HepG2 (cell line): ENCODE measurements around the gene GPR179. TPM values are rescaled to one million over a fixed set of nuclear protein-coding genes. Genes with fewer than 3 reads are reported as not detected.

ENCODE experiments used
- ATAC-seq: fragments of 200-7000 bp; cut with Tn5 transposase; 3 replicates; pipeline ENCODE4 v1.9.1; 2020; ENCODE audit warnings: mild to moderate bottlenecking, moderate library complexity
- BruUV-seq: library from RNA; stranded (reverse); fragments of 400-500 nt; replicated peaks from 2 replicates; lab custom pipeline; 2021; lab: Mats Ljungman, UMichigan
- CTCF ChIA-PET: fragments of 300-600 bp; formaldehyde crosslinking; extraction: SDS; loops from one replicate; lab custom pipeline; 2021; ENCODE audit warnings: low total read pairs, inconsistent platforms, low intra/inter-chr PET ratio; lab: Yijun Ruan, JAX
- POLR2A ChIA-PET: fragments of 350-600 bp; sonication (Branson Sonifier 250); formaldehyde crosslinking; loops from one replicate; lab custom pipeline; 2020; ENCODE audit warnings: antibody characterized with exemption, inconsistent platforms; lab: Yijun Ruan, JAX
- DNase-seq: peaks from one replicate; pipeline ENCODE4 v3.0.0-alpha.2; 2015; ENCODE audit warnings: low spot score
- FAIRE-seq: peaks from 3 replicates; lab custom pipeline; 2011; peaks lifted over from hg19 to GRCh38; lab: Jason Lieb, UNC
- H2AFZ ChIP-seq: one replicate; pipeline ENCODE4 v1.6.1; 2011; ENCODE audit warnings: low read length, inconsistent platforms
- H3K27ac ChIP-seq: fragments of 300-600 bp; 3 replicates; pipeline ENCODE4 v1.8.0; 2011; ENCODE audit warnings: mixed run types, mild to moderate bottlenecking, mixed read lengths, low read length, inconsistent platforms; ENCODE audit not compliant: insufficient read depth; ENCODE audit errors: extremely low read length
- H3K27me3 ChIP-seq, 2 experiments: fragments of 200-600 bp in 1 of 2; 2 replicates in 1 of 2; 3 replicates in 1 of 2; pipeline versions ENCODE4 v1.6.0 to v1.8.0; 2011; ENCODE audit warnings: low read length in 2 of 2, mild to moderate bottlenecking in 2 of 2, moderate library complexity in 2 of 2, inconsistent platforms in 1 of 2; ENCODE audit not compliant: insufficient read depth in 2 of 2, control insufficient read depth in 1 of 2
- H3K36me3 ChIP-seq, 2 experiments: fragments of 200-600 bp in 1 of 2; replicated peaks in 1 of 2; 2 replicates in 1 of 2; 3 replicates in 1 of 2; pipeline versions ENCODE4 v1.5.1 to v1.8.0; 2011; ENCODE audit warnings: low read length in 2 of 2, inconsistent platforms in 1 of 2; ENCODE audit not compliant: insufficient read depth in 2 of 2, control insufficient read depth in 1 of 2
- H3K4me1 ChIP-seq: 2 replicates; pipeline ENCODE4 v1.5.1; 2012; ENCODE audit warnings: low read length, inconsistent platforms; ENCODE audit not compliant: insufficient read depth
- H3K4me2 ChIP-seq: 2 replicates; pipeline ENCODE4 v1.6.0; 2011; ENCODE audit warnings: low read depth, low read length, inconsistent platforms
- H3K4me3 ChIP-seq, 3 experiments: fragments of 200-600 bp in 1 of 3; sonication (generic), shearing (Covaris generic) in 1 of 3; replicated peaks in 1 of 3; 2 replicates each; pipeline ENCODE4 v1.5.1; 2011 to 2016; ENCODE audit warnings: low read length in 3 of 3, inconsistent platforms in 2 of 3, low read depth in 2 of 3, mild to moderate bottlenecking in 2 of 3, control low read depth in 1 of 3, mixed read lengths in 1 of 3; ENCODE audit not compliant: insufficient read depth in 1 of 3
- H3K79me2 ChIP-seq: one replicate; pipeline ENCODE4 v1.6.1; 2011; ENCODE audit warnings: low read length, inconsistent platforms; ENCODE audit not compliant: insufficient read depth
- H3K9ac ChIP-seq: 2 replicates; pipeline ENCODE4 v1.6.0; 2011; ENCODE audit warnings: mild to moderate bottlenecking, low read depth, low read length, inconsistent platforms; ENCODE audit not compliant: insufficient read depth
- H3K9me3 ChIP-seq: 2 replicates; pipeline ENCODE4 v1.5.1; 2012; ENCODE audit warnings: mild to moderate bottlenecking, low read length
- H4K20me1 ChIP-seq: 2 replicates; pipeline ENCODE4 v1.6.0; 2011; ENCODE audit warnings: inconsistent platforms, mild to moderate bottlenecking, low read length, moderate library complexity; ENCODE audit not compliant: insufficient read depth
- CERS6 ChIP-seq: sonication (generic); formaldehyde crosslinking; IDR thresholded peaks from 2 replicates; pipeline ENCODE4 v1.5.0; 2020; ENCODE audit warnings: missing genetic modification reagents
- DRAP1 ChIP-seq: IDR thresholded peaks from 2 replicates; pipeline ENCODE4 v1.6.1; 2016; ENCODE audit warnings: missing genetic modification reagents, missing compliant biosample characterization
- EED ChIP-seq: sonication (generic); formaldehyde crosslinking; IDR thresholded peaks from 2 replicates; pipeline ENCODE4 v1.5.0; 2020; ENCODE audit warnings: mild to moderate bottlenecking, missing genetic modification reagents
- HHEX ChIP-seq: IDR thresholded peaks from 2 replicates; pipeline ENCODE4 v1.6.1; 2016; ENCODE audit warnings: control low read depth
- HNRNPK ChIP-seq: fragments of 200-400 bp; formaldehyde crosslinking; IDR thresholded peaks from 2 replicates; pipeline ENCODE4 v1.6.1; 2018; ENCODE audit warnings: low read length, low read depth, moderate library complexity, mild to moderate bottlenecking; ENCODE audit not compliant: poor library complexity, severe bottlenecking
- IKZF1 ChIP-seq: fragments of 450-650 bp; IDR thresholded peaks from 2 replicates; pipeline ENCODE4 v1.7.1; 2016
- KAT8 ChIP-seq: IDR thresholded peaks from 2 replicates; pipeline ENCODE4 v1.6.1; 2016; ENCODE audit warnings: missing genetic modification reagents, missing compliant biosample characterization
- MED8 ChIP-seq: sonication (generic); formaldehyde crosslinking; IDR thresholded peaks from 2 replicates; pipeline ENCODE4 v1.8.1; 2023; ENCODE audit warnings: mild to moderate bottlenecking, missing genetic modification reagents; ENCODE audit not compliant: insufficient replicate concordance
- POGZ ChIP-seq: sonication (generic); formaldehyde crosslinking; IDR thresholded peaks from 2 replicates; pipeline ENCODE4 v1.4.0; 2020; ENCODE audit warnings: mild to moderate bottlenecking, missing genetic modification reagents
- RBFOX2 ChIP-seq: fragments of 200-400 bp; formaldehyde crosslinking; IDR thresholded peaks from 2 replicates; pipeline ENCODE4 v1.6.1; 2017; ENCODE audit warnings: low read depth, mild to moderate bottlenecking, low read length
- SALL2 ChIP-seq: sonication (generic); formaldehyde crosslinking; IDR thresholded peaks from 2 replicates; pipeline ENCODE4 v1.8.1; 2023; ENCODE audit warnings: mild to moderate bottlenecking, missing genetic modification reagents, inconsistent platforms
- SMAD3 ChIP-seq: sonication (generic); formaldehyde crosslinking; IDR thresholded peaks from 2 replicates; pipeline ENCODE4 v1.4.0; 2020; ENCODE audit warnings: missing genetic modification reagents
- TSC22D2 ChIP-seq: sonication (generic); formaldehyde crosslinking; IDR thresholded peaks from 2 replicates; pipeline ENCODE4 v1.5.1; 2020; ENCODE audit warnings: missing genetic modification reagents, mild to moderate bottlenecking, borderline replicate concordance
- ZNF432 ChIP-seq: sonication (generic); formaldehyde crosslinking; IDR thresholded peaks from 2 replicates; pipeline ENCODE4 v1.5.0; 2020; ENCODE audit warnings: missing genetic modification reagents, mild to moderate bottlenecking, borderline replicate concordance
- ZNF543 ChIP-seq: sonication (generic); formaldehyde crosslinking; IDR thresholded peaks from 2 replicates; pipeline ENCODE4 v1.4.0; 2020; ENCODE audit warnings: mild to moderate bottlenecking, missing genetic modification reagents
- ZNF878 ChIP-seq: sonication (generic); formaldehyde crosslinking; IDR thresholded peaks from 2 replicates; pipeline ENCODE4 v1.8.1; 2023; ENCODE audit warnings: mild to moderate bottlenecking, missing genetic modification reagents, moderate library complexity
- ZSCAN9 ChIP-seq: IDR thresholded peaks from 2 replicates; pipeline ENCODE4 v1.6.1; 2016; ENCODE audit warnings: borderline replicate concordance
- WGBS: methylation state at CpG from one replicate; pipeline ENCODE4 v1.1.6; 2017; ENCODE audit warnings: low lambda C conversion rate; 5-methylcytosine and 5-hydroxymethylcytosine counted together
- in situ Hi-C: cut with HindIII; loops from 2 replicates; pipeline ENCODE4 v1.10.0; 2017; ENCODE audit warnings: low pct_unique_long_range_greater_than_20kb; ENCODE audit not compliant: extremely low pct_ligation_motif_present
- intact Hi-C: fragments of 100-400 bp; cut with micrococcal nuclease; formaldehyde crosslinking; loops from one replicate; pipeline ENCODE4 v1.10.0; 2022; ENCODE audit not compliant: unreplicated experiment
- polyA plus RNA-seq, 8 experiments: library from polyadenylated mRNA; depleted of rRNA in 3 of 8; stranded (reverse) in 7 of 8; unstranded in 1 of 8; fragments of >200 nt; fragmentation: Illumina TruSeq in 4 of 8; extraction: Trizol in 4 of 8; gene quantifications; 2 replicates each; pipeline versions ENCODE4 v1.2.1 to v1.2.3, GENCODE V29; 2011 to 2016; ENCODE audit warnings: low read depth in 4 of 8, missing spikeins in 1 of 8, mixed read lengths in 1 of 8; ENCODE audit not compliant: insufficient read depth in 1 of 8
- total RNA-seq, 5 experiments: library from RNA; depleted of rRNA; stranded (reverse); fragments of >200 nt; fragmentation: Illumina TruSeq; extraction: Trizol; gene quantifications; 2 replicates each; pipeline ENCODE4 v1.2.3, GENCODE V29; 2016; ENCODE audit warnings: low read depth in 1 of 5
- TF ChIP-seq, protein P1 (sequence below): sonication (generic); formaldehyde crosslinking; IDR thresholded peaks from 2 replicates; pipeline ENCODE4 v1.5.0; 2020; ENCODE audit warnings: mild to moderate bottlenecking, missing genetic modification reagents, borderline replicate concordance

GPR179 gene
- total and polyA plus RNA-seq, 2 of the 13 experiments (the other 11 are each of a cell fraction or from before 2014, with no cell fraction given), result 0.03 TPM; not detected in 1

DNA sequence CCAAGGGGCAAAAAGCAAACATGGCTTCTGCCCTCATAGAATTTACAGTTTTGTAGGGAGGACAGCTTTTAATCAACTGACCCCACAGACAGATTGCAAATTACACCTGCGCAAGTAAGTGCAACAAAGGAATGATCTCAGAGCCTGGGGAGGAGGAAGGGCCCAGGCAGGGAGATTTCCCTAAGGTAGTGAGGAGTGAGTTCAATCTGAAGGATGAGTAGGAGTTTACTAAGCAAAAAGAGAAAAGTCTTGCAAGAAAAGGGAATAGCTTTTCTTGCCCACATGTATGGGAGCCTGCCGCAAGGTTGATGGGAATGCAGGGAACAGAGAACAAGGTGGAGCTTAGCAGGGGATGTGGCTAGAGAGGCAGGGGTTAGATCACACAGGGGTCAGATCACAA is 6.3 kb upstream of the GPR179 start (continued):
- no peak for TF ChIP-seq SALL2 (CRISPR knock-in tag)

- POLR2A ChIA-PET, result interaction anchor here (0.6 to 6.8 kb wide), 7 partner anchors 10 to 308 kb away, joined by 3 to 158 read pairs (median 3); partner anchors contain the start of gene MRPL45
- no peak overlapping the region for H3K9ac ChIP-seq
- 15% methylated on average over 8 of the region's 8 CpGs for WGBS
- H3K27ac ChIP-seq, result no peak overlapping the region
- H2AFZ ChIP-seq, result no peak overlapping the region
- H3K4me3 ChIP-seq, result no peak overlapping the region
- no peaks in the 10 kb centered on the region for H3K36me3 ChIP-seq
- H3K79me2 ChIP-seq, result peaks cover 19% of the 10 kb centered on the region
- H3K4me1 ChIP-seq, result peaks cover 46% of the 10 kb centered on the region
- H3K9me3 ChIP-seq, result no peaks in the 10 kb centered on the region
- H3K27me3 ChIP-seq, result no peaks in the 10 kb centered on the region; a peak in 2 of 5 replicates
- no peak overlapping the region for H3K4me2 ChIP-seq
- in situ Hi-C loops, result loop anchor here (5.0 kb wide), 1 partner anchor 63 kb away; no protein-coding TSS in a partner anchor
- intact Hi-C loops, result loop anchor here (1.0 to 5.0 kb wide), 3 partner anchors 32 to 138 kb away; no protein-coding TSS in a partner anchor
- BruUV-seq, result no TSS peak
- FAIRE-seq (no peak), ATAC-seq (peak; percentile 52), DNase-seq (peak; percentile 82)
- peaks cover 11% of the 10 kb centered on the region; the same call in 1 of the 2 replicates for H4K20me1 ChIP-seq
- CTCF ChIA-PET, result interaction anchor here (1.0 to 4.0 kb wide), 3 partner anchors 15 to 135 kb away, joined by 3 to 51 read pairs (median 4); no protein-coding TSS in a partner anchor
- TF ChIP-seq, protein P1, sequence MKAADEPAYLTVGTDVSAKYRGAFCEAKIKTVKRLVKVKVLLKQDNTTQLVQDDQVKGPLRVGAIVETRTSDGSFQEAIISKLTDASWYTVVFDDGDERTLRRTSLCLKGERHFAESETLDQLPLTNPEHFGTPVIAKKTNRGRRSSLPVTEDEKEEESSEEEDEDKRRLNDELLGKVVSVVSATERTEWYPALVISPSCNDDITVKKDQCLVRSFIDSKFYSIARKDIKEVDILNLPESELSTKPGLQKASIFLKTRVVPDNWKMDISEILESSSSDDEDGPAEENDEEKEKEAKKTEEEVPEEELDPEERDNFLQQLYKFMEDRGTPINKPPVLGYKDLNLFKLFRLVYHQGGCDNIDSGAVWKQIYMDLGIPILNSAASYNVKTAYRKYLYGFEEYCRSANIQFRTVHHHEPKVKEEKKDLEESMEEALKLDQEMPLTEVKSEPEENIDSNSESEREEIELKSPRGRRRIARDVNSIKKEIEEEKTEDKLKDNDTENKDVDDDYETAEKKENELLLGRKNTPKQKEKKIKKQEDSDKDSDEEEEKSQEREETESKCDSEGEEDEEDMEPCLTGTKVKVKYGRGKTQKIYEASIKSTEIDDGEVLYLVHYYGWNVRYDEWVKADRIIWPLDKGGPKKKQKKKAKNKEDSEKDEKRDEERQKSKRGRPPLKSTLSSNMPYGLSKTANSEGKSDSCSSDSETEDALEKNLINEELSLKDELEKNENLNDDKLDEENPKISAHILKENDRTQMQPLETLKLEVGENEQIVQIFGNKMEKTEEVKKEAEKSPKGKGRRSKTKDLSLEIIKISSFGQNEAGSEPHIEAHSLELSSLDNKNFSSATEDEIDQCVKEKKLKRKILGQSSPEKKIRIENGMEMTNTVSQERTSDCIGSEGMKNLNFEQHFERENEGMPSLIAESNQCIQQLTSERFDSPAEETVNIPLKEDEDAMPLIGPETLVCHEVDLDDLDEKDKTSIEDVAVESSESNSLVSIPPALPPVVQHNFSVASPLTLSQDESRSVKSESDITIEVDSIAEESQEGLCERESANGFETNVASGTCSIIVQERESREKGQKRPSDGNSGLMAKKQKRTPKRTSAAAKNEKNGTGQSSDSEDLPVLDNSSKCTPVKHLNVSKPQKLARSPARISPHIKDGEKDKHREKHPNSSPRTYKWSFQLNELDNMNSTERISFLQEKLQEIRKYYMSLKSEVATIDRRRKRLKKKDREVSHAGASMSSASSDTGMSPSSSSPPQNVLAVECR (CRISPR knock-in tag), result peak; percentile 27; the same call in 1 of the 2 replicates
- no peak for TF ChIP-seq MED8
- no peak for TF ChIP-seq ZNF432 (CRISPR knock-in tag)
- TF ChIP-seq ZSCAN9, result 0 out of 2 replicates have a peak, but pooled peaks have one; percentile 51
- peak; percentile 33; the same call in 1 of the 2 replicates for TF ChIP-seq DRAP1
- TF ChIP-seq HNRNPK, result no peak
- TF ChIP-seq KAT8, result 0 out of 2 replicates have a peak, but pooled peaks have one; percentile 45
- no peak for TF ChIP-seq POGZ (CRISPR knock-in tag)
- no peak for TF ChIP-seq TSC22D2 (CRISPR knock-in tag)
- no peak for TF ChIP-seq CERS6 (CRISPR knock-in tag)
- TF ChIP-seq ZNF878 (CRISPR knock-in tag), result 0 out of 2 replicates have a peak, but pooled peaks have one; percentile 55
- TF ChIP-seq EED (CRISPR knock-in tag), result no peak
- TF ChIP-seq IKZF1, result no peak
- no peak for TF ChIP-seq RBFOX2
- peak; percentile 79 for TF ChIP-seq SMAD3 (CRISPR knock-in tag)
- no peak for TF ChIP-seq HHEX (CRISPR knock-in tag)
- no peak for TF ChIP-seq ZNF543
These were observed 5.5 kb upstream of the GPR179 start for GRCh38 chr17:38349097-38349730.
